Calu3 (cell line): Measurements from ENCODE around the gene SLC35A3. TPM values are rescaled to one million over a fixed set of nuclear protein-coding genes. Genes with fewer than 3 reads are reported as not detected.

Source experiments
- Bru-seq: library from RNA; stranded (reverse); fragments of 400-500 nt; gene quantifications from one replicate; lab custom pipeline; 2021; lab: Mats Ljungman, UMichigan
- BruChase-seq, 2 experiments: library from RNA; stranded (reverse); fragments of 400-500 nt; gene quantifications; one replicate each; lab custom pipeline; 2021; lab: Mats Ljungman, UMichigan
- BruUV-seq: library from RNA; stranded (reverse); fragments of 400-500 nt; replicated peaks from 2 replicates; lab custom pipeline; 2021; lab: Mats Ljungman, UMichigan
- CTCF ChIA-PET: fragments of 300-600 bp; sonication (Branson Sonifier 250); formaldehyde crosslinking; loops from one replicate; lab custom pipeline; 2022; ENCODE audit warnings: antibody characterized with exemption; lab: Charles Lee
- DNase-seq: peaks from one replicate; pipeline ENCODE4 v3.0.0; 2022
- H3K27ac Mint-ChIP-seq: one replicate; pipeline ENCODE4 v1.8.0; 2022; ENCODE audit warnings: mixed read lengths; ENCODE audit not compliant: unreplicated experiment
- H3K27me3 Mint-ChIP-seq: one replicate; pipeline ENCODE4 v1.8.0; 2022; ENCODE audit warnings: mixed read lengths; ENCODE audit not compliant: unreplicated experiment
- H3K36me3 Mint-ChIP-seq: one replicate; pipeline ENCODE4 v1.8.0; 2022; ENCODE audit warnings: mild to moderate bottlenecking, moderate library complexity, mixed read lengths; ENCODE audit not compliant: insufficient read depth, unreplicated experiment
- H3K4me1 Mint-ChIP-seq: one replicate; pipeline ENCODE4 v1.8.0; 2022; ENCODE audit warnings: mild to moderate bottlenecking, low read depth, mixed read lengths; ENCODE audit not compliant: unreplicated experiment
- H3K4me3 Mint-ChIP-seq: one replicate; pipeline ENCODE4 v1.8.0; 2022; ENCODE audit warnings: mild to moderate bottlenecking, low read depth, moderate library complexity, mixed read lengths; ENCODE audit not compliant: unreplicated experiment
- H3K9me3 Mint-ChIP-seq: one replicate; pipeline ENCODE4 v1.8.0; 2022; ENCODE audit warnings: low read depth, mixed read lengths; ENCODE audit not compliant: unreplicated experiment
- CTCF ChIP-seq: fragments of 200-600 bp; IDR thresholded peaks from one replicate; pipeline ENCODE4 v1.8.0; 2022; ENCODE audit warnings: antibody characterized with exemption; ENCODE audit not compliant: unreplicated experiment
- intact Hi-C: fragments of 100-400 bp; cut with micrococcal nuclease; formaldehyde crosslinking; loops from one replicate; pipeline ENCODE4 v1.10.0; 2022; ENCODE audit not compliant: unreplicated experiment
- long read RNA-seq: library from polyadenylated mRNA; stranded (forward); transcript quantifications from one replicate; pipeline ENCODE4 v2.0.0, GENCODE V29; 2022
- total RNA-seq: library from RNA; stranded (reverse); gene quantifications from 2 replicates; pipeline ENCODE4 v1.2.3, GENCODE V29; 2022

Gene SLC35A3
- total RNA-seq, result 31.2 and 33.9 TPM in 2 replicates
- percentile 84 among the genes with signal in this experiment for Bru-seq, nascent RNA
- percentile 93 among the genes with signal in this experiment for BruChase-seq, experiment 1, labeled RNA remaining after a 6-hour chase
- percentile 90 among the genes with signal in this experiment for BruChase-seq, experiment 2, labeled RNA remaining after a 2-hour chase
- long read RNA-seq, full-length matches to known transcripts, result 35 of 49 reads
- long read RNA-seq, partial matches to known transcripts, result 0 of 49 reads
- long read RNA-seq, other reads (novel, unspliced or antisense), result 14 of 49 reads

GRCh38 chr1:99969729-99970621 lies at the start of gene SLC35A3:
SLC35A3 (plus strand) TSS chr1:99969996; CDS start chr1:99993555, 23,559 bp downstream.
- Mint-ChIP-seq H3K27ac (peak within 1 kb of the TSS; percentile 88), H3K27me3 (no peaks in the 10 kb centered on the region), H3K4me1 (peaks cover 17% of the 10 kb centered on the region), H3K9me3 (no peaks in the 10 kb centered on the region), H3K4me3 (peak within 1 kb of the TSS; percentile 98), H3K36me3 (peaks cover 29% of the 10 kb centered on the region)
- peak; percentile 88 for DNase-seq
- intact Hi-C loops, result no loop called here
- CTCF ChIA-PET, result interaction anchor here (0.6 to 0.9 kb wide), 2 partner anchors 56 to 904 kb away, joined by 3 read pairs; no protein-coding TSS in a partner anchor
- TF ChIP-seq CTCF, result no peak
- BruUV-seq, result no TSS peak

- TF ChIP-seq CTCF, result no peak
- Mint-ChIP-seq H3K27me3 (no peaks in the 10 kb centered on the region), H3K9me3 (no peaks in the 10 kb centered on the region), H3K36me3 (no peaks in the 10 kb centered on the region), H3K4me3 (no peak overlapping the region), H3K27ac (no peak overlapping the region), H3K4me1 (no peaks in the 10 kb centered on the region)
- DNase-seq, result no peak
- no TSS peak for BruUV-seq
- intact Hi-C loops, result no loop called here
- CTCF ChIA-PET, result no interaction called here
These were observed 35.0 kb upstream of the SLC35A3 start for GRCh38 chr1:99934801-99935200.

GRCh38 chr1:99935534-99935933 lies 34.3 kb upstream of the SLC35A3 start:
- Mint-ChIP-seq H3K27ac (no peak overlapping the region), H3K9me3 (no peaks in the 10 kb centered on the region), H3K4me3 (no peak overlapping the region), H3K27me3 (no peaks in the 10 kb centered on the region), H3K4me1 (no peaks in the 10 kb centered on the region), H3K36me3 (no peaks in the 10 kb centered on the region)
- DNase-seq, result no peak
- BruUV-seq, result no TSS peak
- intact Hi-C loops, result no loop called here
- CTCF ChIA-PET, result no interaction called here
- no peak for TF ChIP-seq CTCF

- no peaks in the 10 kb centered on the region for H3K4me1 Mint-ChIP-seq
- H3K9me3 Mint-ChIP-seq, result no peaks in the 10 kb centered on the region
- TF ChIP-seq CTCF, result no peak
- no peak for DNase-seq
- intact Hi-C loops, result no loop called here
- no peaks in the 10 kb centered on the region for H3K36me3 Mint-ChIP-seq
- no TSS peak for BruUV-seq
- no peak overlapping the region for H3K27ac Mint-ChIP-seq
- H3K4me3 Mint-ChIP-seq, result no peak overlapping the region
- CTCF ChIA-PET, result no interaction called here
- no peaks in the 10 kb centered on the region for H3K27me3 Mint-ChIP-seq
These were observed 33.7 kb upstream of the SLC35A3 start for GRCh38 chr1:99936071-99936470.
